SK-MEL-5 (cell line): ENCODE measurements around the gene MARK1. TPM values are rescaled to one million over a fixed set of nuclear protein-coding genes. Genes with fewer than 3 reads are reported as not detected.

Experiments used
- DNase-seq: peaks from one replicate; pipeline ENCODE4 v3.0.0-alpha.2; 2016; ENCODE audit warnings: low read depth, low spot score
- in situ Hi-C: cut with HindIII; loops from 2 replicates; pipeline ENCODE4 v1.10.0; 2016; ENCODE audit warnings: low sequenced_read_pairs, high pct_unique_total_duplicates, low pct_unique_long_range_greater_than_20kb
- total RNA-seq: library from RNA; depleted of rRNA; stranded (reverse); fragments of >200 nt; shearing (Covaris generic); gene quantifications from 2 replicates; pipeline ENCODE4 v1.2.3, GENCODE V29; 2014

The MARK1 gene
- total RNA-seq, 1 experiment from 2014 or later: 1.9 TPM

GRCh38 chr1:220521778-220522177 lies 6.2 kb upstream of the MARK1 start:
- DNase-seq: no peak
- in situ Hi-C loops: no loop called here

- DNase-seq: no peak
- in situ Hi-C loops: no loop called here
These were observed 1.6 kb upstream of the MARK1 start for GRCh38 chr1:220526294-220526693.

- peak; percentile 6 for DNase-seq
- in situ Hi-C loops: no loop called here
These were observed 543 bp upstream of the MARK1 start for GRCh38 chr1:220527279-220527907.

GRCh38 chr1:220528679-220529501 lies 954 bp downstream of the MARK1 start:
- in situ Hi-C loops: no loop called here
- DNase-seq: peak; percentile 10

- in situ Hi-C loops: no loop called here
- no peak for DNase-seq
These were observed 1.6 kb downstream of the MARK1 start for GRCh38 chr1:220529521-220530020.

DNA sequence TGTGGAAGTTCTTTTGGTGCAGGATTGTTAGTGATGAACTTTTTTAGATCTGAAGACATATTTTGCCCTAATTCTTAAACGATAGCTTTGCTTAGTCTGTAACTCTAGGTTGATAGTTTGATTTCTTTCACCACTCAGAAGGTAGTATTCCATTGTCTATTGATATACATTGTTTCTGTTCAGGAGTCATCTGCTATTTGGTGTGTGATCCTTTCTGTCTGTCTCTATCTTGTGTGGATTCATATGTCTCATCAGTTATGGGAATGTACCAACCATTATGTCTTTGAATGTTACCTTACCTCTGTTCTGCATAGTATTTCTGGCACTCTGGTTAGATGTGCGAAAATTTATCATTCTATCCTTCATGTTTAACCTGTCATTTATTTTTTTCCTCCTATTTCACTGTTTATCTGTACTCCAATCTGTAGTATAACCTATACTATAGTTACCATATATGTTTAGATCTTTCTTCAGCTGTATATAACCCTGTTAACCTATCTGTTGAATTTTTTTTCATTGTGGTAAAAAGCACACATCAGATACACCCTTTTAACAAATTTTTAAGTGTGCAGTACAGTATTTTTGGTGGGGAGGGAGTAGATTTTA lies 5.7 kb downstream of the MARK1 start:
- in situ Hi-C loops: no loop called here
- no peak for DNase-seq

DNA sequence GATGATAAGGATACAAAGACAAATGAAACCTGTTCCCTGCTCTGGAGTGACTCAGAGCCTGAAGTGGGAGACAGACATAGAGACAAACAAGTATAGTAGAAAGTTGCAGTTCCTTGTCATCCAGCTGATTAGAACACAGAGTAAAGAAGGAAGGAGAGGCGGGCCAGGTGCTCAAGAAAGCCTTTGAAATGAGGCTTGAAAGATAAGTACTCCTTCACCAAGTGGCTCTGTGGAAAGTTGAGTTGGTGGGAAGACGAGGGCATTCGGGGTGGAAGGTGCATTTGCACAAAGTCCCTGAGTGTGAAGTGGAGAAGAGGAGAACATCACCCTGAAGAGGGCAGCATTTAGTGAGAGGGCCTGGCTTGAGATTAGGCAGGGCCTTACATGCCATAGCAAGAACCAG lies 17.0 kb downstream of the MARK1 start:
- in situ Hi-C loops: no loop called here
- DNase-seq: peak; percentile 66

DNA sequence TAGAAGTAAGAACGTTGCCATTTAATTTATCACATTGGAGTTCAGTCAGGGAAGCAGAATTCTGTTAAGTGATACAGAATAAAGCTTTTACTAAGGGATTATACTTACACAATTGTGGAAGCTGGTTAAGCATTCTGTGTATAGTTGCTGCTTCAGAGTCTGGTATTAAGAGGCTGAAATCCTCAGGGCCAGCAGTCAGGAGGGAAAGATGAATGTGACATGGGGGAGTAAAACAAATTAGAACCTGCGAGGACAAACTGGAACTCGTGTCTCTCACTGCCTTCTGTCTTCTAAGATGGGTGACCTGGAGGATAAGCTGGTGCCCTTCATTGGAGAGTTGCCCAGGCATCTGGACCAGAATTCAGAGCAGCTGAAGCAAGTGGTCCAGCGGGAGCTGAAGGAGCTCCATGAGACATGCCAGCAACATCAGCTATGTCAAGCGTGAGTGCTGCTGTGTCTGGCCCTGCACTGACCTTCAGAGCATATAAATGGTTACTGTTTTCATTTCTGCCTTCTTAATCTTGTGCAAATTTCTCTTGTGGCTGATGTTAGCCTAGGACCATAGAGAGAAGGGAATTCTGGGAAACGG lies 23.0 kb downstream of the MARK1 start:
- in situ Hi-C loops: no loop called here
- DNase-seq: no peak

GRCh38 chr1:220551718-220552117 lies 23.8 kb downstream of the MARK1 start:
- in situ Hi-C loops: no loop called here
- DNase-seq: no peak

DNA sequence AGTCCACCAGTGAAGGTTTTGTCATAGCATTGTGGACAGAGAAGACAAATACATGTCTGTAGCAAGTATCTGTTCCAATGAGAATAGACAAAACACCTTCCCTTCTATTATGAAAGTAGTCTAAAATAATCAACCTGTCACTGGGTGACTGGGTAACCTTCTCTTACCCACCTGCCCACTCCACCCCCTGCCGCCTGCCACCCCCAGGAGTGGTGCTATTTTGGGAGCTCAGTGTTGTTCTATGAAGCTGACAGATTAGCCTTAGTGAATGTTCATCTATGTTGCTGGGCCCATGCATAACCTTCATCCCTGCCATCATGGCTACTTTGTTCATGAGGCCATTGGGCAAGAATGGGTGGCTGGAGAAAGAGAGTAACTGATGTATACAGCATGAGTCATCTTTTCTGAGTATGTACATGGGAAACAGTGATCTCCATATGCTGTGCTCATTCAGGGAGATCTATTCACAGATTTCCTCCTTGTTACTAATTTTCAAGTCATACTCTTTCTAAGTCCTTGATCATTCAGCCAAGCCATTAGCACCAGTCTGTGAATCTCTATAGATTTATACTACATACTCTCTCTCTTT lies 24.8 kb downstream of the MARK1 start:
- in situ Hi-C loops: no loop called here
- DNase-seq: no peak

GRCh38 chr1:220556641-220557040 lies 28.7 kb downstream of the MARK1 start:
- in situ Hi-C loops: no loop called here
- no peak for DNase-seq

GRCh38 chr1:220563564-220563963 lies 35.6 kb downstream of the MARK1 start:
- no peak for DNase-seq
- in situ Hi-C loops: no loop called here

DNA sequence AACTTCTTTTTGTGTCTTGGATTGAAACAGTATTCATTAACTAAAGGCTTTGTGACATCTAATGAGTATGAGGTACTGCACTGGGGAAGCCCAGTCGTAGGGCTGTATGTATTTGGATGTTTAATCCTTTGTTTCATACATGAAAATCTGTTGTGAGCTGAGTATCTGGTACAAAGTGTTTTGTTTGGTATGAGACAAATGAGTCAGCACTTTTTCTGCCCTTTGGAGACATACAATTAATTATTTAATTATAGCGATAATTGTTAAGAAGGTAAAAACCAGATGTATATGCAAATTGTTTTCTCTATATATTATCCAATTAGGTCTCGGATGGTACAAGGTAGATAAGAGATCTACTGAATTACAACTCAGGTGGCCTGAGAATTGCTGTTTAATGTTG lies 36.3 kb downstream of the MARK1 start:
- no peak for DNase-seq
- in situ Hi-C loops: no loop called here

- in situ Hi-C loops: no loop called here
- no peak for DNase-seq
These were observed 37.7 kb downstream of the MARK1 start for GRCh38 chr1:220565670-220566069.

DNA sequence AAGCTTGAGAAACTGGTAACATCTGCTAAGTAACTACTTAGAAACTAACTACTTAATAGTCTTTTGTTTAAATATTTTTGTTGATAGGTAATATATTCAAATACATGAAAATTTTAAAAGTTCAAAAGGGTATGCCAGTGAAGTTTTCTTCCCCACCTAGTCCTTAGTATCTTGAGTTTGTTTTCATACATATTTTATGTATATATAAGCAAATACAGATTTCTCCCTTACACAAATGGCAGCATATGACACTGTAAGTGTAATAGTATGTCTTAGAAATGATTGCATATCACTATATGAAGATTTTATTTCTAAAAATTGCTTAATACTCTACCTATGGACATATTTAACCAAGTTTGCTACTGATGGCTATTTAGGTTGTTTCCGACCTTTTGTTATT lies 38.9 kb downstream of the MARK1 start:
- in situ Hi-C loops: no loop called here
- no peak for DNase-seq

DNA sequence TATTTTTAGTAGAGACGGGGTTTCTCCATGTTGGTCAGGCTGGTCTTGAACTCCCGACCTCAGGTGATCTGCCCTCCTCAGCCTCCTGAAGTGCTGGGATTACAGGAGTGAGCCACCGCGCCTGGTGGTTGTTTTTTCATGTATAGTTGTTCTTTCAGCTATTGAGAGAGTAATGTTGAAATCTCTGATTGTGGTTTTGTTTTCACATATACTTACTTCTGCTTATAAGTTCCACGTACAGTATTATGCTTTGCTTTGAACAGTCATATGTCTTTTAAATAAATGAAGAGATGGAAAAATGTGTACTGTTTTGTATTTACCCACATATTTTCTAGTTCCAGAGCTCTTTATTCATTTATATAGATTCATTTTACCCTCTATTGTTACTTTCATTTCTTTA lies 44.5 kb downstream of the MARK1 start:
- in situ Hi-C loops: no loop called here
- no peak for DNase-seq

GRCh38 chr1:220573836-220574235 lies 45.9 kb downstream of the MARK1 start:
- no peak for DNase-seq
- in situ Hi-C loops: no loop called here
